Keratinocyte (primary cell): ENCODE data around the gene NAA10. TPM values are rescaled to one million over a fixed set of nuclear protein-coding genes. Genes with fewer than 3 reads are reported as not detected.

Experiments
- DNase-seq: peaks from one replicate; pipeline ENCODE4 v3.0.0-alpha.2; 2011; ENCODE audit warnings: low read depth, missing footprints, low spot score
- FAIRE-seq: peaks from 2 replicates; lab custom pipeline; 2011; peaks lifted over from hg19 to GRCh38; lab: Jason Lieb, UNC
- H2AFZ ChIP-seq: 2 replicates; pipeline ENCODE4 v1.6.0; 2012; ENCODE audit warnings: low read length, control low read depth, inconsistent platforms; ENCODE audit not compliant: control insufficient read depth
- H3K27ac ChIP-seq: 2 replicates; pipeline ENCODE4 v1.5.1; 2011; ENCODE audit warnings: low read length; ENCODE audit not compliant: control insufficient read depth, insufficient read depth
- H3K27me3 ChIP-seq: 3 replicates; pipeline ENCODE4 v1.6.0; 2011; ENCODE audit warnings: low read length; ENCODE audit not compliant: control insufficient read depth, insufficient read depth; ENCODE audit errors: extremely low read depth
- H3K36me3 ChIP-seq, 2 experiments: 2 replicates in 1 of 2; 3 replicates in 1 of 2; pipeline ENCODE4 v1.5.1; 2011; ENCODE audit warnings: low read length in 2 of 2, mild to moderate bottlenecking in 1 of 2; ENCODE audit not compliant: control insufficient read depth in 2 of 2, insufficient read depth in 2 of 2; ENCODE audit errors: extremely low read depth in 1 of 2
- H3K4me1 ChIP-seq: 3 replicates; pipeline ENCODE4 v1.5.1; 2011; ENCODE audit warnings: low read length; ENCODE audit not compliant: control insufficient read depth, insufficient read depth; ENCODE audit errors: extremely low read depth
- H3K4me2 ChIP-seq: 3 replicates; pipeline ENCODE4 v1.6.0; 2011; ENCODE audit warnings: low read depth, low read length; ENCODE audit not compliant: control insufficient read depth, insufficient read depth; ENCODE audit errors: extremely low read depth
- H3K4me3 ChIP-seq, 3 experiments: fragments of 200-600 bp in 1 of 3; sonication (generic) in 1 of 3; 2 replicates in 2 of 3; 3 replicates in 1 of 3; pipeline ENCODE4 v1.5.1; 2011 to 2016; ENCODE audit warnings: low read length in 3 of 3, mild to moderate bottlenecking in 3 of 3, control low read depth in 2 of 3, inconsistent platforms in 1 of 3, low read depth in 1 of 3, mixed read lengths in 1 of 3, mixed run types in 1 of 3, moderate library complexity in 1 of 3; ENCODE audit not compliant: control insufficient read depth in 2 of 3, insufficient read depth in 2 of 3; ENCODE audit errors: extremely low read depth in 1 of 3
- H3K79me2 ChIP-seq: 2 replicates; pipeline ENCODE4 v1.6.0; 2012; ENCODE audit warnings: low read length; ENCODE audit not compliant: control insufficient read depth, insufficient read depth
- H3K9ac ChIP-seq: 3 replicates; pipeline ENCODE4 v1.6.0; 2011; ENCODE audit warnings: low read length; ENCODE audit not compliant: control insufficient read depth, insufficient read depth; ENCODE audit errors: extremely low read depth
- H3K9me1 ChIP-seq: 3 replicates; pipeline ENCODE4 v1.6.0; 2011; ENCODE audit warnings: low read length; ENCODE audit not compliant: control insufficient read depth, insufficient read depth; ENCODE audit errors: extremely low read depth
- H3K9me3 ChIP-seq: 2 replicates; pipeline ENCODE4 v1.5.1; 2012; ENCODE audit warnings: low read depth, low read length; ENCODE audit not compliant: control insufficient read depth
- H4K20me1 ChIP-seq: 3 replicates; pipeline ENCODE4 v1.6.0; 2011; ENCODE audit warnings: low read length; ENCODE audit not compliant: control insufficient read depth, insufficient read depth; ENCODE audit errors: extremely low read depth
- EZH2 ChIP-seq: IDR thresholded peaks from one replicate; pipeline ENCODE4 v1.6.1; 2012; ENCODE audit warnings: inconsistent platforms, mild to moderate bottlenecking, low read length, moderate library complexity
- dilution Hi-C: fragments of 300-500 bp; cut with MboI; formaldehyde crosslinking; loops from one replicate; pipeline ENCODE4 v1.7.0; 2020; ENCODE audit warnings: low sequenced_read_pairs; ENCODE audit not compliant: extremely low pct_ligation_motif_present
- polyA plus RNA-seq, 5 experiments: library from polyadenylated mRNA; depleted of rRNA in 3 of 5; stranded (reverse) in 3 of 5; stranded (forward) in 1 of 5; unstranded in 1 of 5; fragments of >200 nt; gene quantifications; 1 replicate in 1 of 5; 2 replicates in 3 of 5; 3 replicates in 1 of 5; pipeline versions ENCODE4 v1.2.1 to v1.2.3, GENCODE V29; 2011 to 2012; ENCODE audit warnings: missing spikeins in 2 of 5, low read depth in 1 of 5, low replicate concordance in 1 of 5
- TF ChIP-seq, protein P1 (sequence below), 3 experiments: IDR thresholded peaks in 1 of 3; conservative IDR thresholded peaks in 1 of 3; optimal IDR thresholded peaks in 1 of 3; 2 replicates in 2 of 3; 3 replicates in 1 of 3; pipeline versions ENCODE3 to v1.5.1; 2011; ENCODE audit warnings: low read length in 3 of 3, mild to moderate bottlenecking in 3 of 3, moderate library complexity in 2 of 3, control low read depth in 1 of 3, inconsistent platforms in 1 of 3; ENCODE audit not compliant: insufficient read depth in 2 of 3; ENCODE audit errors: extremely low read depth in 1 of 3

NAA10 gene
- polyA plus RNA-seq, 1 donor (not counting 4 experiments of a cell fraction or from before 2014, with no cell fraction given): 103 TPM

- dilution Hi-C loops: no loop called here
- Histone ChIP-seq H3K27me3 (no peaks in the 10 kb centered on the region), H3K9me3 (no peaks in the 10 kb centered on the region), H3K4me1 (no peaks in the 10 kb centered on the region), H4K20me1 (no peaks in the 10 kb centered on the region), H2AFZ (no peak overlapping the region), H3K9me1 (no peaks in the 10 kb centered on the region), H3K27ac (no peak overlapping the region), H3K79me2 (no peaks in the 10 kb centered on the region), H3K4me2 (no peak overlapping the region), H3K4me3 (no peak overlapping the region), H3K36me3 (peaks cover 9 to 24% of the 10 kb centered on the region in 2 experiments), H3K9ac (no peak overlapping the region)
- no peak for TF ChIP-seq EZH2
- TF ChIP-seq, protein P1, sequence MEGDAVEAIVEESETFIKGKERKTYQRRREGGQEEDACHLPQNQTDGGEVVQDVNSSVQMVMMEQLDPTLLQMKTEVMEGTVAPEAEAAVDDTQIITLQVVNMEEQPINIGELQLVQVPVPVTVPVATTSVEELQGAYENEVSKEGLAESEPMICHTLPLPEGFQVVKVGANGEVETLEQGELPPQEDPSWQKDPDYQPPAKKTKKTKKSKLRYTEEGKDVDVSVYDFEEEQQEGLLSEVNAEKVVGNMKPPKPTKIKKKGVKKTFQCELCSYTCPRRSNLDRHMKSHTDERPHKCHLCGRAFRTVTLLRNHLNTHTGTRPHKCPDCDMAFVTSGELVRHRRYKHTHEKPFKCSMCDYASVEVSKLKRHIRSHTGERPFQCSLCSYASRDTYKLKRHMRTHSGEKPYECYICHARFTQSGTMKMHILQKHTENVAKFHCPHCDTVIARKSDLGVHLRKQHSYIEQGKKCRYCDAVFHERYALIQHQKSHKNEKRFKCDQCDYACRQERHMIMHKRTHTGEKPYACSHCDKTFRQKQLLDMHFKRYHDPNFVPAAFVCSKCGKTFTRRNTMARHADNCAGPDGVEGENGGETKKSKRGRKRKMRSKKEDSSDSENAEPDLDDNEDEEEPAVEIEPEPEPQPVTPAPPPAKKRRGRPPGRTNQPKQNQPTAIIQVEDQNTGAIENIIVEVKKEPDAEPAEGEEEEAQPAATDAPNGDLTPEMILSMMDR (optimal IDR thresholded peaks at IDR 0.05 in 1 of 3, IDR thresholded peaks at IDR 0.05 in 1 of 3, conservative IDR thresholded peaks at IDR 0.05 in 1 of 3; ENCODE audit: extremely low read depth in 1 of 3, insufficient read depth in 2 of 3, low read length in 3 of 3): no peak
- no peak for DNase-seq
- no peak for FAIRE-seq
These were observed 13.2 kb upstream of the NAA10 start for GRCh38 chrX:153948002-153948466.

GRCh38 chrX:153947009-153947769 lies 12.4 kb upstream of the NAA10 start:
- dilution Hi-C loops: no loop called here
- Histone ChIP-seq H3K9ac (no peak overlapping the region), H3K27ac (no peak overlapping the region), H3K9me1 (no peaks in the 10 kb centered on the region), H2AFZ (no peak overlapping the region), H3K4me3 (no peak overlapping the region), H3K79me2 (no peaks in the 10 kb centered on the region), H3K27me3 (no peaks in the 10 kb centered on the region), H3K9me3 (no peaks in the 10 kb centered on the region), H3K36me3 (peaks cover 6 to 20% of the 10 kb centered on the region in 2 experiments), H3K4me1 (no peaks in the 10 kb centered on the region), H4K20me1 (no peaks in the 10 kb centered on the region), H3K4me2 (no peak overlapping the region)
- DNase-seq (no peak), FAIRE-seq (peak; percentile 79)
- TF ChIP-seq EZH2: no peak
- TF ChIP-seq, protein P1 (optimal IDR thresholded peaks at IDR 0.05 in 1 of 3, IDR thresholded peaks at IDR 0.05 in 1 of 3, conservative IDR thresholded peaks at IDR 0.05 in 1 of 3; ENCODE audit: extremely low read depth in 1 of 3, insufficient read depth in 2 of 3, low read length in 3 of 3): peak in 2 of 3 experiments; percentile 83 to 85
